ENCODE results near the gene RNF20.

Gene RNF20

GRCh38 chr9:101590901-101591300, 57.2 kb downstream of the RNF20 start:
- DNase-seq (ENCODE audit: low read depth in 2 of 2), result no peak

- DNase-seq (ENCODE audit: low read depth in 2 of 2), result no peak
Measured at GRCh38 chr9:101591787-101592446, 58.3 kb downstream of the RNF20 start.

GRCh38 chr9:101592788-101593187, 59.1 kb downstream of the RNF20 start:
- DNase-seq (ENCODE audit: low read depth in 2 of 2), result no peak

- DNase-seq (ENCODE audit: low read depth in 2 of 2), result no peak
Measured at GRCh38 chr9:101593345-101593744, 59.7 kb downstream of the RNF20 start.

- DNase-seq (ENCODE audit: low read depth in 2 of 2), result no peak
Measured at GRCh38 chr9:101594796-101595195, 61.1 kb downstream of the RNF20 start, which contains the start of gene PPP3R2. TSS of gene PPP3R2 (minus strand) at chr9:101594969. CDS start at chr9:101594921, 48 bp downstream.

- DNase-seq (ENCODE audit: low read depth in 2 of 2), result no peak
Measured at GRCh38 chr9:101601904-101602765, 68.5 kb downstream of the RNF20 start.

GRCh38 chr9:101604296-101604695, 70.6 kb downstream of the RNF20 start:
- DNase-seq (ENCODE audit: low read depth in 2 of 2), result no peak

GRCh38 chr9:101605547-101605946, 71.9 kb downstream of the RNF20 start:
- no peak for DNase-seq (ENCODE audit: low read depth in 2 of 2)
